ENCODE measurements around the gene DDX60. TPM values are rescaled to one million over a fixed set of nuclear protein-coding genes. Genes with fewer than 3 reads are reported as not detected.
A peak's percentile ranks its signal among the peaks of the same experiment; 100 is the strongest.

Gene DDX60
- total and polyA plus RNA-seq, 2 donors (not counting 3 experiments of a cell fraction or from before 2014, with no cell fraction given): 3.8 to 9.3 TPM

DNA sequence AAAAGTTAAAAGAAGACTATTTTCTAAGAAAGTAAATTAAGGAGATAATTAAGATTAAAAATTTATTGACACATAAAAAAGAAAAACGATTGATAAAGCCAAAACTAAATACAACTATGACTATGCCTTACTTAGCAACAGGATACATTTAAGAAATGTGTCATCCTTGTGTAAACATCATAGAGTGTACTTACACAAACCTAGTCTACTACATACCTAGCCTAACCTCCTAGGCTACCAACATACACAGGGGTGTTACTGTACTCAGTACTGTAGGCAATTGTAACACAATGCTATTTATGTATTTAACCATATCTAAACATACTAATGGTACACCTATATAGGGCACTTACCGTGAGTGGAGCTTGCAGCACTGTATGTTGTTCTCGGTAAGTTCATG lies 117.9 kb downstream of the DDX60 start:
- H3K79me2 ChIP-seq (ENCODE audit: control insufficient read depth, insufficient read depth, low read length): no peaks in the 10 kb centered on the region
- no peak overlapping the region for H3K4me3 ChIP-seq (replicated peaks in 1 of 3; ENCODE audit: insufficient read depth in 1 of 3, low read depth in 1 of 3, low read length in 3 of 3)
- H4K20me1 ChIP-seq (replicated peaks; ENCODE audit: control insufficient read depth, extremely low read depth, insufficient read depth, low read length): no peaks in the 10 kb centered on the region
- TF ChIP-seq MYC (IDR thresholded peaks at IDR 0.05; ENCODE audit: low read depth, low read length): no peak
- TF ChIP-seq POLR2AphosphoS5 (IDR thresholded peaks at IDR 0.05; ENCODE audit: insufficient read depth, low read depth, low read length): no peak
- TF ChIP-seq FOS (IDR thresholded peaks at IDR 0.05; ENCODE audit: borderline replicate concordance, insufficient read depth, low read length): peak; percentile 11
- peak; percentile 8 for TF ChIP-seq JUN (IDR thresholded peaks at IDR 0.05; ENCODE audit: borderline replicate concordance, insufficient read depth, insufficient read length, low read depth)
- TF ChIP-seq, protein P1, sequence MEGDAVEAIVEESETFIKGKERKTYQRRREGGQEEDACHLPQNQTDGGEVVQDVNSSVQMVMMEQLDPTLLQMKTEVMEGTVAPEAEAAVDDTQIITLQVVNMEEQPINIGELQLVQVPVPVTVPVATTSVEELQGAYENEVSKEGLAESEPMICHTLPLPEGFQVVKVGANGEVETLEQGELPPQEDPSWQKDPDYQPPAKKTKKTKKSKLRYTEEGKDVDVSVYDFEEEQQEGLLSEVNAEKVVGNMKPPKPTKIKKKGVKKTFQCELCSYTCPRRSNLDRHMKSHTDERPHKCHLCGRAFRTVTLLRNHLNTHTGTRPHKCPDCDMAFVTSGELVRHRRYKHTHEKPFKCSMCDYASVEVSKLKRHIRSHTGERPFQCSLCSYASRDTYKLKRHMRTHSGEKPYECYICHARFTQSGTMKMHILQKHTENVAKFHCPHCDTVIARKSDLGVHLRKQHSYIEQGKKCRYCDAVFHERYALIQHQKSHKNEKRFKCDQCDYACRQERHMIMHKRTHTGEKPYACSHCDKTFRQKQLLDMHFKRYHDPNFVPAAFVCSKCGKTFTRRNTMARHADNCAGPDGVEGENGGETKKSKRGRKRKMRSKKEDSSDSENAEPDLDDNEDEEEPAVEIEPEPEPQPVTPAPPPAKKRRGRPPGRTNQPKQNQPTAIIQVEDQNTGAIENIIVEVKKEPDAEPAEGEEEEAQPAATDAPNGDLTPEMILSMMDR (IDR thresholded peaks at IDR 0.05; ENCODE audit: extremely low read depth in 1 of 2, insufficient read depth in 1 of 2, low read depth in 1 of 2, low read length in 2 of 2): no peak
- dilution Hi-C loops (cut with MboI; ENCODE audit: extremely low pct_ligation_motif_present, low sequenced_read_pairs): no loop called here
- no peak overlapping the region for H3K27ac ChIP-seq (ENCODE audit: insufficient read depth, low read depth, low read length)
- no peaks in the 10 kb centered on the region for H3K27me3 ChIP-seq (ENCODE audit: control insufficient read depth in 2 of 2, insufficient read depth in 2 of 2, low read length in 2 of 2)
- intact Hi-C loops (cut with micrococcal nuclease): no loop called here
- ChIA-PET POLR2A (no interaction called here), CTCF (interaction anchor here (1.0 kb wide), 1 partner anchor 17 kb away, joined by 3 read pairs; no protein-coding TSS in a partner anchor)
- H3K9me3 ChIP-seq (replicated peaks; ENCODE audit: control insufficient read depth, insufficient read depth, low read length): peaks cover 2% of the 10 kb centered on the region
- no peak overlapping the region for H3K4me2 ChIP-seq (ENCODE audit: insufficient read depth, low read length)
- no peak overlapping the region for H2AFZ ChIP-seq (ENCODE audit: low read depth, low read length)
- no peaks in the 10 kb centered on the region for H3K36me3 ChIP-seq (ENCODE audit: control insufficient read depth in 2 of 2, extremely low read depth in 1 of 2, insufficient read depth in 2 of 2, low read length in 2 of 2)
- peak; percentile 21 for DNase-seq (ENCODE audit: low read depth, low spot score)
- H3K9me1 ChIP-seq (replicated peaks; ENCODE audit: control insufficient read depth, extremely low read depth, insufficient read depth, low read length): no peaks in the 10 kb centered on the region
- FAIRE-seq: peak; percentile 49
- BruUV-seq (replicated peaks): no TSS peak
- no peak overlapping the region for H3K9ac ChIP-seq (replicated peaks; ENCODE audit: extremely low read depth, insufficient read depth, low read length)
- H3K4me1 ChIP-seq (ENCODE audit: control insufficient read depth, extremely low read depth, insufficient read depth, low read length): peaks cover 3% of the 10 kb centered on the region

Data from endothelial cell of umbilical vein (primary cell).